Left cardiac atrium (tissue), 4 donors: ENCODE results near the gene FKBP2. TPM values are rescaled to one million over a fixed set of nuclear protein-coding genes. Genes with fewer than 3 reads are reported as not detected.

Experiments used
- ATAC-seq, 2 donors: fragments of 200-7000 bp; cut with Tn5 transposase; one replicate each; pipeline ENCODE4 v1.9.1; 2020; ENCODE audit warnings: mild to moderate bottlenecking in 2 of 2, moderate library complexity in 2 of 2
- DNase-seq: peaks from one replicate; pipeline ENCODE4 v3.0.0-alpha.2; 2020
- intact Hi-C, 2 donors: fragments of 100-400 bp; cut with DNase I; formaldehyde crosslinking; loops; one replicate each; pipeline versions ENCODE4 v1.14.1 to v1.15.1; 2022 to 2023
- total RNA-seq, 2 donors: library from RNA; stranded (reverse); fragmentation: NEBNext Ultra II Directional; extraction: Animal tissue kit (Norgen Biotek cat#: 25700); gene quantifications; one replicate each; pipeline ENCODE4 v1.2.1, GENCODE V29; 2021
- donor health status: DM: no; HTN: yes; CAD: no.
- donor health status: DM: no; HTN: yes; CAD: no; lungs with severe emphysema.
- donor health status: DM: yes; HTN: yes; CAD: no.
- donor health status: Dilated cardiomyopathy.

Gene FKBP2
- total RNA-seq, 2 donors from 2014 or later = 63.9 to 66.9 TPM

GRCh38 chr11:64211181-64211872, 29.6 kb upstream of the FKBP2 start:
- ATAC-seq (no peak), DNase-seq (no peak)
- intact Hi-C loops = no loop called here

- ATAC-seq = no peak
These were observed 24.0 kb upstream of the FKBP2 start for GRCh38 chr11:64216879-64217278.

GRCh38 chr11:64218628-64219353, 22.1 kb upstream of the FKBP2 start:
- ATAC-seq = no peak
- intact Hi-C loops = no loop called here
- DNase-seq = no peak

More at GRCh38 chr11:64216879-64217278, 24.0 kb upstream of the FKBP2 start:
- DNase-seq = no peak
- intact Hi-C loops = no loop called here

GRCh38 chr11:64219354-64219684, 21.6 kb upstream of the FKBP2 start:
- ATAC-seq = no peak

GRCh38 chr11:64219755-64220154, 21.1 kb upstream of the FKBP2 start:
- intact Hi-C loops = no loop called here
- ATAC-seq (no peak), DNase-seq (no peak)

More at GRCh38 chr11:64219354-64219684, 21.6 kb upstream of the FKBP2 start:
- no peak for DNase-seq
- intact Hi-C loops = no loop called here

- DNase-seq = no peak
- ATAC-seq = no peak
- intact Hi-C loops = no loop called here
These were observed 20.6 kb upstream of the FKBP2 start for GRCh38 chr11:64220271-64220670.

- intact Hi-C loops = no loop called here
- ATAC-seq = no peak
- DNase-seq = peak; percentile 22
These were observed 20.1 kb upstream of the FKBP2 start for GRCh38 chr11:64220798-64221197.

GRCh38 chr11:64222651-64223000, 18.3 kb upstream of the FKBP2 start:
- ATAC-seq = no peak
- intact Hi-C loops = no loop called here
- DNase-seq = no peak

- intact Hi-C loops = no loop called here
- no peak for DNase-seq
These were observed 17.8 kb upstream of the FKBP2 start for GRCh38 chr11:64223001-64223651.

GRCh38 chr11:64224151-64224890, 16.6 kb upstream of the FKBP2 start:
- no peak for DNase-seq
- intact Hi-C loops = no loop called here
- no peak for ATAC-seq

More at GRCh38 chr11:64223001-64223651, 17.8 kb upstream of the FKBP2 start:
- no peak for ATAC-seq

GRCh38 chr11:64224891-64225607, 15.8 kb upstream of the FKBP2 start:
- ATAC-seq = peak in 1 of 2 donors; percentile 0
- intact Hi-C loops = no loop called here
- no peak for DNase-seq

GRCh38 chr11:64225608-64226506, 15.0 kb upstream of the FKBP2 start, which contains the start of the genes NUDT22 and TRPT1:
NUDT22 (plus strand) TSS chr11:64226274; CDS start chr11:64226653, 379 bp downstream.
TRPT1 (minus strand) TSS chr11:64226186; CDS start chr11:64225860, 326 bp downstream.
- peak; percentile 92 for DNase-seq
- intact Hi-C loops = no loop called here
- peak; percentile 83 to 86 for ATAC-seq

GRCh38 chr11:64226507-64227051, 14.3 kb upstream of the FKBP2 start:
- ATAC-seq (peak; percentile 28 to 39), DNase-seq (peak; percentile 70)
- intact Hi-C loops = no loop called here

- ATAC-seq = no peak
- DNase-seq = no peak
- intact Hi-C loops = no loop called here
These were observed 13.4 kb upstream of the FKBP2 start for GRCh38 chr11:64227405-64227956.

- intact Hi-C loops = no loop called here
- ATAC-seq (no peak), DNase-seq (no peak)
These were observed 11.7 kb upstream of the FKBP2 start for GRCh38 chr11:64229090-64229743.

- intact Hi-C loops = no loop called here
- ATAC-seq (no peak), DNase-seq (no peak)
These were observed 11.1 kb upstream of the FKBP2 start for GRCh38 chr11:64229744-64230170.
